ENCODE results near the gene CBLN3. TPM values are rescaled to one million over a fixed set of nuclear protein-coding genes. Genes with fewer than 3 reads are reported as not detected.

CBLN3 gene
- polyA plus RNA-seq, 2 of the 4 experiments (the other 2 are of a cell fraction), result 1.1 to 1.3 TPM

- TF ChIP-seq ELK1 (IDR thresholded peaks at IDR 0.05; ENCODE audit: low read depth, low read length), result no peak
- no peak for TF ChIP-seq BHLHE40 (IDR thresholded peaks at IDR 0.05; ENCODE audit: low read depth, low read length)
- no peak for TF ChIP-seq E2F6 (IDR thresholded peaks at IDR 0.05; ENCODE audit: borderline replicate concordance, low read depth)
- TF ChIP-seq MAX (IDR thresholded peaks at IDR 0.05), result no peak
These were observed 34.7 kb upstream of the CBLN3 start (continued) for GRCh38 chr14:24463884-24464785.

- Histone ChIP-seq H3K9me3 (no peaks in the 10 kb centered on the region), H3K4me1 (no peaks in the 10 kb centered on the region), H3K4me2 (no peak overlapping the region), H3K4me3 (no peak overlapping the region), H3K27ac (no peak overlapping the region)
- ATAC-seq (no peak), FAIRE-seq (no peak), DNase-seq (ENCODE audit: low read depth in 1 of 2, low spot score in 1 of 2) (no peak)
- TF ChIP-seq ZC3H11A (IDR thresholded peaks at IDR 0.05), result no peak
- TF ChIP-seq FOSL2 (IDR thresholded peaks at IDR 0.05), result no peak
- no peak for TF ChIP-seq FOSL2 (CRISPR knock-in tag; IDR thresholded peaks at IDR 0.05)
- no peak for TF ChIP-seq POLR2AphosphoS2 (conservative IDR thresholded peaks at IDR 0.05; ENCODE audit: low read length)
- TF ChIP-seq ZNF302 (CRISPR knock-in tag; IDR thresholded peaks at IDR 0.05), result no peak
- no peak for TF ChIP-seq MYC (IDR thresholded peaks at IDR 0.05; ENCODE audit: borderline replicate concordance, low read length)
- TF ChIP-seq MAX (IDR thresholded peaks at IDR 0.05), result no peak
- no peak for TF ChIP-seq PHF8 (IDR thresholded peaks at IDR 0.05; ENCODE audit: borderline replicate concordance, low read depth)
- TF ChIP-seq HOXA7 (CRISPR knock-in tag; IDR thresholded peaks at IDR 0.05), result no peak
- TF ChIP-seq SMC3 (IDR thresholded peaks at IDR 0.05), result no peak
- TF ChIP-seq NFE2L2 (conservative IDR thresholded peaks at IDR 0.05; ENCODE audit: low read length), result no peak
- TF ChIP-seq HES2 (IDR thresholded peaks at IDR 0.05), result no peak
- TF ChIP-seq EHF (CRISPR knock-in tag; IDR thresholded peaks at IDR 0.05), result no peak
- TF ChIP-seq ELK1 (IDR thresholded peaks at IDR 0.05; ENCODE audit: low read depth, low read length), result no peak
- no peak for TF ChIP-seq EP300 (IDR thresholded peaks at IDR 0.05)
- TF ChIP-seq CBX2 (IDR thresholded peaks at IDR 0.05; ENCODE audit: borderline replicate concordance, low read depth), result no peak
- TF ChIP-seq SREBF2 (IDR thresholded peaks at IDR 0.05), result no peak
- no peak for TF ChIP-seq JUN (IDR thresholded peaks at IDR 0.05)
- no peak for TF ChIP-seq ESRRA (IDR thresholded peaks at IDR 0.05; ENCODE audit: borderline replicate concordance, low read length)
- no peak for TF ChIP-seq JUNB (IDR thresholded peaks at IDR 0.05)
- no peak for TF ChIP-seq E2F6 (IDR thresholded peaks at IDR 0.05; ENCODE audit: borderline replicate concordance, low read depth)
- WGBS (ENCODE audit: missing lambda C conversion rate), result 26% methylated on average over 5 of the region's 5 CpGs
- ChIA-PET CTCF (no interaction called here), POLR2A (no interaction called here)
These were observed 33.8 kb upstream of the CBLN3 start for GRCh38 chr14:24463017-24463883.

Data from A549 (cell line).